Stimulated activated CD8-positive, alpha-beta memory T cell treated with anti-CD3 and anti-CD28 coated beads, Interleukin-7, amount 100 ng/mL, for 48 hours (primary cell): ENCODE measurements around the gene PDRG1.

ENCODE experiments used
- DNase-seq, 2 donors: peaks; one replicate each; pipeline ENCODE4 v3.0.0-alpha.2; 2020; ENCODE audit warnings: low read depth in 1 of 2; ENCODE audit errors: extremely low read depth in 1 of 2

Gene PDRG1

GRCh38 chr20:31909253-31910070, 42.4 kb downstream of the PDRG1 start:
- DNase-seq = no peak

- no peak for DNase-seq
These were observed 43.4 kb downstream of the PDRG1 start for GRCh38 chr20:31908424-31908823.

- DNase-seq = no peak
These were observed 43.8 kb downstream of the PDRG1 start for GRCh38 chr20:31908016-31908415.

GRCh38 chr20:31907046-31907445, 44.8 kb downstream of the PDRG1 start:
- DNase-seq = no peak

- DNase-seq = no peak
These were observed 45.8 kb downstream of the PDRG1 start for GRCh38 chr20:31906001-31906400.

GRCh38 chr20:31903627-31904386, 48.0 kb downstream of the PDRG1 start:
- DNase-seq = no peak

- DNase-seq = no peak
These were observed 50.2 kb downstream of the PDRG1 start for GRCh38 chr20:31901615-31902014.

- no peak for DNase-seq
These were observed 54.3 kb downstream of the PDRG1 start for GRCh38 chr20:31897541-31897940.

GRCh38 chr20:31896049-31896448, 55.8 kb downstream of the PDRG1 start:
- DNase-seq = no peak

GRCh38 chr20:31894980-31895675, 56.7 kb downstream of the PDRG1 start:
- DNase-seq = no peak
